K562 (cell line): ENCODE results near the gene SLC10A1. TPM values are rescaled to one million over a fixed set of nuclear protein-coding genes. Genes with fewer than 3 reads are reported as not detected.

Experiments used
- ATAC-seq: fragments of 200-7000 bp; cut with Tn5 transposase; 3 replicates; pipeline ENCODE4 v1.9.1; 2020; ENCODE audit warnings: moderate library complexity
- BruUV-seq: library from RNA; stranded (reverse); fragments of 400-500 nt; replicated peaks from 2 replicates; lab custom pipeline; 2021; lab: Mats Ljungman, UMichigan
- CTCF ChIA-PET: fragments of 300-600 bp; formaldehyde crosslinking; extraction: SDS; loops from one replicate; lab custom pipeline; 2021; ENCODE audit warnings: low intra/inter-chr PET ratio; lab: Yijun Ruan, JAX
- POLR2A ChIA-PET: fragments of 300-600, 350-650 bp; sonication (Branson Sonifier 250); formaldehyde crosslinking; extraction: SDS; loops from one replicate; lab custom pipeline; 2021; ENCODE audit warnings: antibody characterized with exemption, inconsistent platforms; lab: Yijun Ruan, JAX
- DNase-seq, 4 experiments: peaks; one replicate each; pipeline versions ENCODE4 v3.0.0 to v3.0.0-alpha.2; 2011 to 2018; ENCODE audit warnings: low spot score in 3 of 4, mixed read lengths in 3 of 4; ENCODE audit errors: extremely low read depth in 1 of 4
- FAIRE-seq: peaks from 2 replicates; lab custom pipeline; 2011; peaks lifted over from hg19 to GRCh38; lab: Jason Lieb, UNC
- H2AFZ ChIP-seq: 2 replicates; pipeline ENCODE4 v1.6.0; 2011; ENCODE audit warnings: low read depth, low read length, control low read depth, inconsistent platforms
- H3K27ac ChIP-seq: fragments of 200-600 bp; 3 replicates; pipeline ENCODE4 v1.8.0; 2011; ENCODE audit warnings: low read depth, mild to moderate bottlenecking, control low read depth, inconsistent platforms, low read length, moderate library complexity, mixed read lengths; ENCODE audit errors: extremely low read depth
- H3K27me3 ChIP-seq, 2 experiments: fragments of 300-600 bp in 1 of 2; 2 replicates in 1 of 2; 3 replicates in 1 of 2; pipeline versions ENCODE4 v1.6.0 to v1.8.0; 2011; ENCODE audit warnings: inconsistent platforms in 2 of 2, low read length in 2 of 2, mild to moderate bottlenecking in 1 of 2, mixed read lengths in 1 of 2, moderate library complexity in 1 of 2; ENCODE audit not compliant: control insufficient read depth in 2 of 2, insufficient read depth in 2 of 2
- H3K36me3 ChIP-seq: fragments of 300-600 bp; 3 replicates; pipeline ENCODE4 v1.8.0; 2011; ENCODE audit warnings: mild to moderate bottlenecking, low read length, inconsistent platforms; ENCODE audit not compliant: control insufficient read depth, insufficient read depth
- H3K4me1 ChIP-seq, 2 experiments: fragments of 200-600 bp in 1 of 2; replicated peaks in 1 of 2; 2 replicates in 1 of 2; 3 replicates in 1 of 2; pipeline versions ENCODE4 v1.5.1 to v1.8.0; 2011; ENCODE audit warnings: inconsistent platforms in 2 of 2, low read length in 2 of 2, mild to moderate bottlenecking in 1 of 2, mixed read lengths in 1 of 2, moderate library complexity in 1 of 2; ENCODE audit not compliant: control insufficient read depth in 2 of 2, insufficient read depth in 2 of 2
- H3K4me2 ChIP-seq: 2 replicates; pipeline ENCODE4 v1.6.1; 2011; ENCODE audit warnings: low read length, control low read depth, inconsistent platforms, mixed read lengths; ENCODE audit not compliant: insufficient read depth
- H3K4me3 ChIP-seq: fragments of 200-600 bp; sonication (generic), shearing (Covaris generic); 2 replicates; pipeline ENCODE4 v1.5.1; 2016; ENCODE audit warnings: control low read depth, inconsistent platforms
- H3K79me2 ChIP-seq: fragments of 200-600 bp; 3 replicates; pipeline ENCODE4 v1.8.0; 2011; ENCODE audit warnings: low read length, inconsistent platforms; ENCODE audit not compliant: control insufficient read depth, insufficient read depth
- H3K9ac ChIP-seq, 2 experiments: 2 replicates each; pipeline versions ENCODE4 v1.6.0 to v1.6.1; 2011; ENCODE audit warnings: low read depth in 2 of 2, low read length in 2 of 2, control low read depth in 1 of 2, inconsistent platforms in 1 of 2, mild to moderate bottlenecking in 1 of 2, mixed read lengths in 1 of 2; ENCODE audit not compliant: insufficient read depth in 1 of 2
- H3K9me1 ChIP-seq: one replicate; pipeline ENCODE4 v1.6.0; 2011; ENCODE audit warnings: inconsistent platforms, mild to moderate bottlenecking, low read length, moderate library complexity; ENCODE audit not compliant: control insufficient read depth, insufficient read depth
- H3K9me3 ChIP-seq: replicated peaks from 2 replicates; pipeline ENCODE4 v1.5.1; 2011; ENCODE audit warnings: low read depth, low read length, inconsistent platforms; ENCODE audit not compliant: control insufficient read depth, insufficient read depth
- H4K20me1 ChIP-seq: replicated peaks from 2 replicates; pipeline ENCODE4 v1.6.1; 2011; ENCODE audit warnings: low read length, inconsistent platforms, mixed read lengths; ENCODE audit not compliant: control insufficient read depth, insufficient read depth
- CBX2 ChIP-seq: fragments of 200-600 bp; sonication (generic); IDR thresholded peaks from one replicate; pipeline ENCODE4 v1.6.1; 2012; ENCODE audit warnings: mild to moderate bottlenecking, low read length, inconsistent platforms; ENCODE audit not compliant: insufficient read depth, poor library complexity, severe bottlenecking
- NFIX ChIP-seq: fragments of 250-450 bp; sonication (Bioruptor Pico); IDR thresholded peaks from 2 replicates; pipeline ENCODE4 v1.4.0; 2020; ENCODE audit warnings: low read depth, mild to moderate bottlenecking, moderate library complexity
- UBTF ChIP-seq, 2 experiments: IDR thresholded peaks; 2 replicates each; pipeline ENCODE4 v1.6.1; 2012; ENCODE audit warnings: improper control_type of control experiment in 2 of 2, low read depth in 2 of 2, low read length in 2 of 2, borderline replicate concordance in 1 of 2
- WGBS: fragments of 100-300 bp; shearing (Covaris generic); methylation state at CpG from one replicate; pipeline ENCODE4 v1.1.6; 2016; ENCODE audit warnings: low coverage, mixed read lengths; ENCODE audit not compliant: insufficient coverage; ENCODE audit errors: missing lambda C conversion rate; 5-methylcytosine and 5-hydroxymethylcytosine counted together
- in situ Hi-C: fragments of 300-500 bp; cut with MboI; formaldehyde crosslinking; loops from 4 replicates; pipeline ENCODE4 v1.15.0; 2018; ENCODE audit warnings: inconsistent platforms, mixed read lengths
- intact Hi-C: fragments of 100-400 bp; cut with micrococcal nuclease; formaldehyde crosslinking; loops from 2 replicates; pipeline ENCODE4 v1.14.2; 2022
- polyA plus RNA-seq, 8 experiments: library from polyadenylated mRNA; depleted of rRNA in 4 of 8; stranded (reverse) in 5 of 8; unstranded in 3 of 8; fragments of >200 nt; fragmentation: Nextera tagmentation in 2 of 8; fragmentation: Illumina TruSeq in 1 of 8; extraction: Ambion mirVana in 2 of 8; extraction: Trizol in 1 of 8; gene quantifications; 2 replicates each; pipeline versions ENCODE4 v1.2.1 to v1.2.3, GENCODE V29; 2011 to 2014; ENCODE audit warnings: inconsistent platforms in 1 of 8, missing spikeins in 1 of 8
- total RNA-seq, 7 experiments: library from RNA; depleted of rRNA in 6 of 7; stranded (reverse); fragments of >200 nt in 6 of 7; fragmentation: Illumina TruSeq in 2 of 7; extraction: Trizol in 2 of 7; gene quantifications; 2 replicates each; pipeline versions ENCODE4 v1.2.1 to v1.2.3, GENCODE V29; 2011 to 2021; ENCODE audit warnings: low replicate concordance in 1 of 7
- TF ChIP-seq, protein P1 (sequence below): fragments of 450-650 bp; IDR thresholded peaks from 2 replicates; pipeline ENCODE4 v1.6.1; 2016; ENCODE audit warnings: antibody characterized with exemption

Gene SLC10A1
- total and polyA plus RNA-seq, 9 of the 15 experiments (the other 6 are each of a cell fraction or from before 2014, with no cell fraction given), result not detected

DNA sequence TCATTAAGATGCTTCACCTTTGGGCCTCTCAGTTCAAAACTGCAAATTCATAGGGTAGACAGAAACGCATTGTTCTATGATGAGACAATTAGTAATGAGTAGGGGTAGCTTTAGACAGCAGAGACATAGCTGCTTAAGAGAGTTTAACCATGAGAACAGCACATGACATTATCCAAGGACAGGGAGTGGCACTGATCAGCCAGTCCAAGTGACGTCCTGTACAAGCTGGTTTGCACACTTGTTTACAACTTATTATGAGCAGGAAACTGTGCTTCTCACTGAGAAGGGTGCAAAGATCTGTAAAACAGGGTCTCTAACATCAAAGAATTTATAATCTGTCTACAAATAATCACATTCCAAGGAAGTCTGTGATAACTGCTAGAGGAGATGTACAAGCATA lies 41.3 kb downstream of the SLC10A1 start:
- H3K4me2 ChIP-seq, result no peak overlapping the region
- peak overlapping the region; percentile 76 for H2AFZ ChIP-seq
- TF ChIP-seq NFIX (CRISPR knock-in tag), result no peak
- TF ChIP-seq, protein P1, sequence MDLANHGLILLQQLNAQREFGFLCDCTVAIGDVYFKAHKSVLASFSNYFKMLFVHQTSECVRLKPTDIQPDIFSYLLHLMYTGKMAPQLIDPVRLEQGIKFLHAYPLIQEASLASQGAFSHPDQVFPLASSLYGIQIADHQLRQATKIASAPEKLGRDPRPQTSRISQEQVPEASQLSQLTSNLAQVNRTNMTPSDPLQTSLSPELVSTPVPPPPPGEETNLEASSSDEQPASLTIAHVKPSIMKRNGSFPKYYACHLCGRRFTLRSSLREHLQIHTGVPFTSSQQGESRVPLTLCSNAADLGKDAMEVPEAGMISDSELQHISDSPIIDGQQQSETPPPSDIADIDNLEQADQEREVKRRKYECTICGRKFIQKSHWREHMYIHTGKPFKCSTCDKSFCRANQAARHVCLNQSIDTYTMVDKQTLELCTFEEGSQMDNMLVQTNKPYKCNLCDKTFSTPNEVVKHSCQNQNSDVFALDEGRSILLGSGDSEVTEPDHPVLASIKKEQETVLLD, result no peak
- no peak for TF ChIP-seq UBTF (IDR thresholded peaks at IDR 0.05; ENCODE audit: borderline replicate concordance in 1 of 2, low read depth in 2 of 2, low read length in 2 of 2)
- TF ChIP-seq CBX2, result no peak
- intact Hi-C loops, result no loop called here
- no TSS peak for BruUV-seq
- FAIRE-seq, result no peak
- no peak for ATAC-seq
- H3K4me3 ChIP-seq, result no peak overlapping the region
- no peak overlapping the region for H3K9ac ChIP-seq
- H3K27me3 ChIP-seq, result no peaks in the 10 kb centered on the region
- H3K36me3 ChIP-seq, result no peaks in the 10 kb centered on the region
- DNase-seq, result no peak
- WGBS, result 38% methylated on average over 2 of the region's 2 CpGs
- H4K20me1 ChIP-seq, result no peaks in the 10 kb centered on the region
- ChIA-PET CTCF (no interaction called here), POLR2A (interaction anchor here (3.6 kb wide), 1 partner anchor 11 kb away, joined by 24 read pairs; the partner anchor contains the start of gene SRSF5)
- no peaks in the 10 kb centered on the region for H3K9me1 ChIP-seq
- no peaks in the 10 kb centered on the region for H3K79me2 ChIP-seq
- peak overlapping the region; percentile 32; the same call in 1 of the 3 replicates for H3K27ac ChIP-seq
- H3K4me1 ChIP-seq, result peaks cover 4 to 22% of the 10 kb centered on the region in 2 experiments; a peak in 4 of 5 replicates
- H3K9me3 ChIP-seq, result no peaks in the 10 kb centered on the region
- in situ Hi-C loops, result no loop called here
